Fibroblast of lung (primary cell): Measurements from ENCODE around the gene PDXK. TPM values are rescaled to one million over a fixed set of nuclear protein-coding genes. Genes with fewer than 3 reads are reported as not detected.

Experiments
- DNase-seq, 2 donors: peaks; one replicate each; pipeline versions ENCODE4 v3.0.0 to v3.0.0-alpha.2; 2010; ENCODE audit warnings: low read depth in 2 of 2
- H2AFZ ChIP-seq: 2 replicates; pipeline ENCODE4 v1.5.1; 2012; ENCODE audit warnings: low read length, control low read depth, inconsistent platforms
- H3K27ac ChIP-seq: 2 replicates; pipeline ENCODE4 v1.5.1; 2011; ENCODE audit warnings: low read length, control low read depth; ENCODE audit not compliant: insufficient read depth
- H3K27me3 ChIP-seq: 2 replicates; pipeline ENCODE4 v1.5.1; 2011; ENCODE audit warnings: mild to moderate bottlenecking, low read length; ENCODE audit not compliant: control insufficient read depth, insufficient read depth
- H3K36me3 ChIP-seq: 2 replicates; pipeline ENCODE4 v1.5.1; 2011; ENCODE audit warnings: low read length; ENCODE audit not compliant: control insufficient read depth, insufficient read depth
- H3K4me1 ChIP-seq: 2 replicates; pipeline ENCODE4 v1.5.1; 2011; ENCODE audit warnings: low read length; ENCODE audit not compliant: control insufficient read depth, insufficient read depth; ENCODE audit errors: extremely low read depth
- H3K4me2 ChIP-seq: 2 replicates; pipeline ENCODE4 v1.5.1; 2011; ENCODE audit warnings: low read length, control low read depth; ENCODE audit not compliant: insufficient read depth; ENCODE audit errors: extremely low read depth
- H3K4me3 ChIP-seq, 4 experiments: fragments of 200-600 bp in 1 of 4; sonication (generic) in 1 of 4; replicated peaks in 1 of 4; 2 replicates each; pipeline ENCODE4 v1.5.1; 2011 to 2016; ENCODE audit warnings: low read length in 4 of 4, low read depth in 3 of 4, mild to moderate bottlenecking in 3 of 4, control low read depth in 2 of 4, inconsistent platforms in 1 of 4, mixed read lengths in 1 of 4; ENCODE audit not compliant: insufficient read depth in 1 of 4; ENCODE audit errors: control extremely low read depth in 1 of 4
- H3K79me2 ChIP-seq: 2 replicates; pipeline ENCODE4 v1.5.1; 2012; ENCODE audit warnings: mild to moderate bottlenecking, low read length, inconsistent platforms; ENCODE audit not compliant: control insufficient read depth, insufficient read depth
- H3K9ac ChIP-seq: 2 replicates; pipeline ENCODE4 v1.5.1; 2011; ENCODE audit warnings: mild to moderate bottlenecking, low read length, control low read depth; ENCODE audit not compliant: insufficient read depth
- H3K9me3 ChIP-seq: 2 replicates; pipeline ENCODE4 v1.5.1; 2012; ENCODE audit warnings: low read depth, low read length; ENCODE audit not compliant: control insufficient read depth, insufficient read depth
- H4K20me1 ChIP-seq: 2 replicates; pipeline ENCODE4 v1.5.1; 2011; ENCODE audit warnings: low read length; ENCODE audit not compliant: control insufficient read depth, insufficient read depth; ENCODE audit errors: extremely low read depth
- EZH2 ChIP-seq: IDR thresholded peaks from 2 replicates; pipeline ENCODE4 v1.5.1; 2012; ENCODE audit warnings: low read length, control low read depth, mild to moderate bottlenecking; ENCODE audit errors: missing control alignments
- polyA plus RNA-seq, 2 donors: library from polyadenylated mRNA; depleted of rRNA in 1 of 2; stranded (reverse) in 1 of 2; unstranded in 1 of 2; fragments of >200 nt; gene quantifications; 2 replicates each; pipeline ENCODE4 v1.2.1, GENCODE V29; 2011 to 2012; ENCODE audit warnings: missing spikeins in 1 of 2
- total RNA-seq: library from RNA; depleted of rRNA; stranded (reverse); fragments of >200 nt; gene quantifications from 2 replicates; pipeline ENCODE4 v1.2.1, GENCODE V29; 2014
- TF ChIP-seq, protein P1 (sequence below), 2 donors: IDR thresholded peaks in 1 of 2; conservative IDR thresholded peaks in 1 of 2; 1 replicate in 1 of 2; 2 replicates in 1 of 2; pipeline ENCODE4 v1.5.1; 2011 to 2012; ENCODE audit warnings: low read length in 2 of 2, control low read depth in 1 of 2, inconsistent platforms in 1 of 2, low read depth in 1 of 2, mild to moderate bottlenecking in 1 of 2

The PDXK gene
- total and polyA plus RNA-seq, 2 donors (not counting 1 experiment from before 2014, with no cell fraction given) = 47.4 to 146 TPM

DNA sequence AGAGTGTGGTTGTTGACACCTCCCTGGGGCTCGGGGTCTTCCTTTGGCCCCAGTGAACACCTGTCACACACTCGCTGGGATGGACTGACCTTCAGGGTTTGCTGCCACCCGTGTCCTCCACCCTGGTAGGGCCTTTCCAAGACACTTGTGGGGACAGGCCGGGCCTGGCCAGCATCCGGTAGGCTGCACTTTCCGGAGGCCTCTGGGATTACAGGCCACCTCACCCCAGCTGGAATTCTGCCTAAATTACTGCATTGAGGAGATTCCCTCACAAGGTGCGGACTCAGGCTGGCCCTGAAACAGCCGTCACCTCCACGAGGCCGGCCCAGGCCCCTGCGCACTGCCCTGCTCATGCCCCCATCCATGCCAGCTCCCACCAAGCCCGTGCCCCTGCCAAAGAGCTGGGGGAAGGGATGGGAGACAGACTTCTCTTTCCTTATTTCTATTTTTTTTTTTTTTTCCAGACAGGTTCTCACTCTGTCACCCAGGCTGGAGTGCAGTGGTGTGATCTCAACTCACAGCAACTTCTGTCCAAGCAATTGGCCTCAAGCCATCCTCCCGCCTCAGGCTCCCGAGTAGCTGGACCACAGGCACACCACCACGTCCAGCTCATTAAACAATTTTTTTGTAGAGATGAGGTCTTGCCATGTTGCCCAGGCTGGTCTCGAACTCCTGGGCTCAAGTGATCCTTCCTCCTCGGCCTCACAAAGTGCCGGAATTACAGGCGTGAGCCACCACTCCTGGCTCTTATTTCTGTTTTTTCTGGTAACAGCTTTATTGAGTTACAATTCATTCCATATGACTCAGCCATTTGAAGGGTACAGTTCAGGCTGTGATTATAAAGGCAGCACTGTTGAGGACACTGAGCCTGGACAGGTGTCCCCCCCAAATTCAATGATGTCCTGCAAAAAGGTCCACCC lies 45.9 kb downstream of the PDXK start:
- H3K9me3 ChIP-seq = no peaks in the 10 kb centered on the region
- H3K4me3 ChIP-seq = no peak overlapping the region
- peaks cover 11% of the 10 kb centered on the region for H3K36me3 ChIP-seq
- H3K27me3 ChIP-seq = no peaks in the 10 kb centered on the region
- H3K79me2 ChIP-seq = no peaks in the 10 kb centered on the region
- H3K4me1 ChIP-seq = peaks cover 9% of the 10 kb centered on the region
- H3K4me2 ChIP-seq = no peak overlapping the region
- no peak overlapping the region for H2AFZ ChIP-seq
- H4K20me1 ChIP-seq = no peaks in the 10 kb centered on the region
- DNase-seq = peak; percentile 25 to 37
- H3K27ac ChIP-seq = no peak overlapping the region
- TF ChIP-seq, protein P1, sequence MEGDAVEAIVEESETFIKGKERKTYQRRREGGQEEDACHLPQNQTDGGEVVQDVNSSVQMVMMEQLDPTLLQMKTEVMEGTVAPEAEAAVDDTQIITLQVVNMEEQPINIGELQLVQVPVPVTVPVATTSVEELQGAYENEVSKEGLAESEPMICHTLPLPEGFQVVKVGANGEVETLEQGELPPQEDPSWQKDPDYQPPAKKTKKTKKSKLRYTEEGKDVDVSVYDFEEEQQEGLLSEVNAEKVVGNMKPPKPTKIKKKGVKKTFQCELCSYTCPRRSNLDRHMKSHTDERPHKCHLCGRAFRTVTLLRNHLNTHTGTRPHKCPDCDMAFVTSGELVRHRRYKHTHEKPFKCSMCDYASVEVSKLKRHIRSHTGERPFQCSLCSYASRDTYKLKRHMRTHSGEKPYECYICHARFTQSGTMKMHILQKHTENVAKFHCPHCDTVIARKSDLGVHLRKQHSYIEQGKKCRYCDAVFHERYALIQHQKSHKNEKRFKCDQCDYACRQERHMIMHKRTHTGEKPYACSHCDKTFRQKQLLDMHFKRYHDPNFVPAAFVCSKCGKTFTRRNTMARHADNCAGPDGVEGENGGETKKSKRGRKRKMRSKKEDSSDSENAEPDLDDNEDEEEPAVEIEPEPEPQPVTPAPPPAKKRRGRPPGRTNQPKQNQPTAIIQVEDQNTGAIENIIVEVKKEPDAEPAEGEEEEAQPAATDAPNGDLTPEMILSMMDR (conservative IDR thresholded peaks at IDR 0.05 in 1 of 2, IDR thresholded peaks at IDR 0.05 in 1 of 2; ENCODE audit: low read depth in 1 of 2, low read length in 2 of 2) = no peak
- TF ChIP-seq EZH2 = no peak
- H3K9ac ChIP-seq = no peak overlapping the region

DNA sequence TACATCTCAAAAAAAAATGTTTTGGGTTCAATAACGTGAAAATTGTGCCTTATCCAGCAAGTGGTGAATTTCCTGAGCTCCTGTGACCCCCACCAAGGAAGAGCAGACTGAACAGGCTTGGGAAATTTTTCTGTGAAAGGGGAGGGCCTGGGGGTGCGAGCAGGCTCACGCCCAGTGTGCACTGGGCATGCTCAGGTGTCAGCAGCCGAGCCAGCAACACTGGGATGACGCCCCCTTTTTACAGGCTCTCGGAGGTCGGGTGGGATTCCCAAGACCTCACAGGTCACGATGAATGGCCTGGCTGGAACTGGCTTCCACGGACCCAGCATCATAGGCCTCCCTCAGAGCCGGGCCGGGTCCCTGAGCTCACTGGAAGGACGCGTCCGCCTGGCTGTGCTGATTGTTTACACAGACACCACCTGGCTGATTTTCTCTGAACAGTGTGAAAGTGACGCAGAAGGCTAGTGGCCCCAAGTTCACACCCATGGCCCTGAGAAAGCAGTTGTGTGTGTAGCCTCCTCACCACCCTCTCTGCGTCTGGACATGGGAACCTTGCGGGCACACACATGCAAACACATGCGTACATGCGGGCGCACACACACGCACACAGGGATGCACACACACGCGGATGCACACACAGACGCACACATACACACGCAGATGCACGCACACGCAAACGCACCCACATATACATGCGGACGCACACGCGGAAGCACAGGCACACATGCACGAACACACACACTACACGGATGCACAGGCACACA lies 48.0 kb downstream of the PDXK start:
- no peak for DNase-seq
- Histone ChIP-seq H2AFZ (no peak overlapping the region), H3K27me3 (no peaks in the 10 kb centered on the region), H3K9ac (no peak overlapping the region), H3K4me1 (peaks cover 9% of the 10 kb centered on the region), H3K4me3 (no peak overlapping the region), H3K79me2 (no peaks in the 10 kb centered on the region), H3K9me3 (no peaks in the 10 kb centered on the region), H3K36me3 (peaks cover 3% of the 10 kb centered on the region), H3K4me2 (no peak overlapping the region), H4K20me1 (no peaks in the 10 kb centered on the region), H3K27ac (no peak overlapping the region)
- TF ChIP-seq, protein P1 (conservative IDR thresholded peaks at IDR 0.05 in 1 of 2, IDR thresholded peaks at IDR 0.05 in 1 of 2; ENCODE audit: low read depth in 1 of 2, low read length in 2 of 2) = no peak
- TF ChIP-seq EZH2 = no peak

DNA sequence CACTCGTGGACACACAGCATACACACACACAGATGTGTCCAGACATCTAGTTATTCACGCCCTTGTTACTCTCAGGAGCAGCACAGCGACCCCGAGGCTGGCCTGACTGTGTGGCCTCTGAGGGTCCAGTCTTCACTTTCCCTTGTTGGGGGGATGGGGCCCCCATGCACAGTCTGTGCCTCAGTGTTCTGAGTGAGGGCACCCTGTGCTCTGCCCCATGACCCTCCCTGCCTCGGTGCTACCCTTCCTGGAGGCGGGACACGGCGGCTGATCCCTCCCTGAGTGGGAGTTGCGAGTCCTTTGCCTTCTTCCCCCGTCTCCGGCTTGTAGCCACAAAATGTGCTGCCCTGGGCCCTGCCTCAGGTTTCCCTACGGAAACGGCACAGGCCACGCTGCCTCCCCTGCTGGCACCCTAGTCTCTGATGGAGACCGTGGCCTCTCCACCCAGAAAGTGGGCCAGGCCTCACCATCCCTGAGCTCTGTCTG lies 48.6 kb downstream of the PDXK start:
- no peak overlapping the region for H3K4me3 ChIP-seq
- no peak for DNase-seq
- no peaks in the 10 kb centered on the region for H3K79me2 ChIP-seq
- TF ChIP-seq EZH2 = no peak
- TF ChIP-seq, protein P1 (conservative IDR thresholded peaks at IDR 0.05 in 1 of 2, IDR thresholded peaks at IDR 0.05 in 1 of 2; ENCODE audit: low read depth in 1 of 2, low read length in 2 of 2) = no peak
- H3K36me3 ChIP-seq = peaks cover under 1% of the 10 kb centered on the region
- no peak overlapping the region for H3K9ac ChIP-seq
- H3K9me3 ChIP-seq = no peaks in the 10 kb centered on the region
- H3K4me1 ChIP-seq = peaks cover 9% of the 10 kb centered on the region
- no peaks in the 10 kb centered on the region for H4K20me1 ChIP-seq
- no peaks in the 10 kb centered on the region for H3K27me3 ChIP-seq
- H3K4me2 ChIP-seq = no peak overlapping the region
- no peak overlapping the region for H3K27ac ChIP-seq
- H2AFZ ChIP-seq = no peak overlapping the region
